IgD-negative memory B cell (primary cell): Measurements from ENCODE around the gene CSRP3. TPM values are rescaled to one million over a fixed set of nuclear protein-coding genes. Genes with fewer than 3 reads are reported as not detected.
A peak's percentile ranks its signal among the peaks of the same experiment; 100 is the strongest.

Experiments used
- H3K27ac Mint-ChIP-seq, 3 donors: one replicate each; pipeline ENCODE4 v1.8.0; 2020 to 2022; ENCODE audit warnings: mild to moderate bottlenecking in 3 of 3, mixed read lengths in 3 of 3, moderate library complexity in 1 of 3
- H3K27me3 Mint-ChIP-seq: one replicate; pipeline ENCODE4 v1.8.0; 2021; ENCODE audit warnings: mixed read lengths
- H3K36me3 Mint-ChIP-seq: one replicate; pipeline ENCODE4 v1.8.0; 2020; ENCODE audit warnings: mild to moderate bottlenecking, mixed read lengths
- H3K4me1 Mint-ChIP-seq, 3 donors: one replicate each; pipeline ENCODE4 v1.8.0; 2020 to 2022; ENCODE audit warnings: mixed read lengths in 3 of 3, mild to moderate bottlenecking in 1 of 3
- H3K4me3 Mint-ChIP-seq, 4 donors: one replicate each; pipeline ENCODE4 v1.8.0; 2020 to 2022; ENCODE audit warnings: mild to moderate bottlenecking in 4 of 4, mixed read lengths in 4 of 4, moderate library complexity in 3 of 4
- H3K9me3 Mint-ChIP-seq, 3 donors: one replicate each; pipeline ENCODE4 v1.8.0; 2020 to 2021; ENCODE audit warnings: mixed read lengths in 3 of 3, mild to moderate bottlenecking in 1 of 3
- polyA plus RNA-seq: library from polyadenylated mRNA; unstranded; fragments of 300-500 nt; fragmentation: Illumina TruSeq; gene quantifications from one replicate; pipeline ENCODE4 v1.2.3, GENCODE V29; 2021

Gene CSRP3
- polyA plus RNA-seq, 1 donor from 2014 or later = not detected

GRCh38 chr11:19209617-19210370 lies 8.0 kb upstream of the CSRP3 start:
- Mint-ChIP-seq H3K4me3 (no peak overlapping the region), H3K27me3 (peaks cover 18% of the 10 kb centered on the region), H3K4me1 (no peaks in the 10 kb centered on the region), H3K9me3 (no peaks in the 10 kb centered on the region), H3K27ac (no peak overlapping the region), H3K36me3 (peaks cover 3% of the 10 kb centered on the region)

GRCh38 chr11:19208959-19209546 lies 7.3 kb upstream of the CSRP3 start:
- H3K27ac Mint-ChIP-seq = peak overlapping the region in 1 of 3 donors; percentile 2
- no peaks in the 10 kb centered on the region for H3K4me1 Mint-ChIP-seq
- H3K36me3 Mint-ChIP-seq = peaks cover 3% of the 10 kb centered on the region
- H3K9me3 Mint-ChIP-seq = no peaks in the 10 kb centered on the region
- no peak overlapping the region for H3K4me3 Mint-ChIP-seq
- H3K27me3 Mint-ChIP-seq = peaks cover 16% of the 10 kb centered on the region

- no peaks in the 10 kb centered on the region for H3K4me1 Mint-ChIP-seq
- no peak overlapping the region for H3K27ac Mint-ChIP-seq
- H3K9me3 Mint-ChIP-seq = no peaks in the 10 kb centered on the region
- H3K4me3 Mint-ChIP-seq = no peak overlapping the region
- peaks cover 3% of the 10 kb centered on the region for H3K36me3 Mint-ChIP-seq
- peaks cover 16% of the 10 kb centered on the region for H3K27me3 Mint-ChIP-seq
Observed at GRCh38 chr11:19208181-19208580, 6.4 kb upstream of the CSRP3 start.

- H3K27me3 Mint-ChIP-seq = peaks cover 11% of the 10 kb centered on the region
- H3K27ac Mint-ChIP-seq = no peak overlapping the region
- no peaks in the 10 kb centered on the region for H3K9me3 Mint-ChIP-seq
- no peak overlapping the region for H3K4me3 Mint-ChIP-seq
- H3K4me1 Mint-ChIP-seq = no peaks in the 10 kb centered on the region
- H3K36me3 Mint-ChIP-seq = peaks cover 5% of the 10 kb centered on the region
Observed at GRCh38 chr11:19204836-19205235, 3.1 kb upstream of the CSRP3 start.

GRCh38 chr11:19200410-19201201 lies 1.2 kb downstream of the CSRP3 start:
- H3K9me3 Mint-ChIP-seq = no peaks in the 10 kb centered on the region
- peak overlapping the region in 1 of 3 donors; percentile 60 for H3K27ac Mint-ChIP-seq
- H3K36me3 Mint-ChIP-seq = peaks cover 2% of the 10 kb centered on the region

GRCh38 chr11:19199771-19200170 lies 2.0 kb downstream of the CSRP3 start:
- Mint-ChIP-seq H3K27ac (no peak overlapping the region), H3K4me1 (no peaks in the 10 kb centered on the region), H3K36me3 (peaks cover 2% of the 10 kb centered on the region), H3K4me3 (no peak overlapping the region), H3K27me3 (no peaks in the 10 kb centered on the region), H3K9me3 (no peaks in the 10 kb centered on the region)

More at GRCh38 chr11:19200410-19201201, 1.2 kb downstream of the CSRP3 start:
- H3K4me3 Mint-ChIP-seq = no peak overlapping the region
- no peaks in the 10 kb centered on the region for H3K27me3 Mint-ChIP-seq
- H3K4me1 Mint-ChIP-seq = no peaks in the 10 kb centered on the region

- Mint-ChIP-seq H3K4me1 (no peaks in the 10 kb centered on the region), H3K27ac (no peak overlapping the region), H3K36me3 (peaks cover 2% of the 10 kb centered on the region), H3K4me3 (no peak overlapping the region), H3K27me3 (no peaks in the 10 kb centered on the region), H3K9me3 (no peaks in the 10 kb centered on the region)
Observed at GRCh38 chr11:19199048-19199447, 2.7 kb downstream of the CSRP3 start.

- Mint-ChIP-seq H3K9me3 (no peaks in the 10 kb centered on the region), H3K4me1 (no peaks in the 10 kb centered on the region), H3K36me3 (no peaks in the 10 kb centered on the region), H3K27ac (no peak overlapping the region), H3K27me3 (no peaks in the 10 kb centered on the region), H3K4me3 (no peak overlapping the region)
Observed at GRCh38 chr11:19196432-19196831, 5.4 kb downstream of the CSRP3 start.

- Mint-ChIP-seq H3K27ac (no peak overlapping the region), H3K9me3 (no peaks in the 10 kb centered on the region), H3K27me3 (no peaks in the 10 kb centered on the region), H3K4me3 (no peak overlapping the region), H3K4me1 (no peaks in the 10 kb centered on the region), H3K36me3 (no peaks in the 10 kb centered on the region)
Observed at GRCh38 chr11:19194620-19195308, 7.0 kb downstream of the CSRP3 start.

GRCh38 chr11:19193916-19194315 lies 7.9 kb downstream of the CSRP3 start:
- H3K36me3 Mint-ChIP-seq = no peaks in the 10 kb centered on the region
- H3K27me3 Mint-ChIP-seq = no peaks in the 10 kb centered on the region
- H3K9me3 Mint-ChIP-seq = no peaks in the 10 kb centered on the region
- no peak overlapping the region for H3K4me3 Mint-ChIP-seq
- no peaks in the 10 kb centered on the region for H3K4me1 Mint-ChIP-seq
- no peak overlapping the region for H3K27ac Mint-ChIP-seq

GRCh38 chr11:19191530-19192169 lies 10.1 kb downstream of the CSRP3 start:
- Mint-ChIP-seq H3K36me3 (peaks cover 4% of the 10 kb centered on the region), H3K27me3 (no peaks in the 10 kb centered on the region), H3K4me1 (no peaks in the 10 kb centered on the region), H3K9me3 (peaks cover 0 to 2% (median 0%) of the 10 kb centered on the region in 3 donors), H3K4me3 (no peak overlapping the region), H3K27ac (no peak overlapping the region)

- peaks cover 0 to 2% (median 0%) of the 10 kb centered on the region in 3 donors for H3K9me3 Mint-ChIP-seq
- H3K27ac Mint-ChIP-seq = peak overlapping the region in 1 of 3 donors; percentile 56
- H3K36me3 Mint-ChIP-seq = peaks cover 6% of the 10 kb centered on the region
Observed at GRCh38 chr11:19187833-19188258, 13.9 kb downstream of the CSRP3 start.

GRCh38 chr11:19187114-19187832 lies 14.5 kb downstream of the CSRP3 start:
- Mint-ChIP-seq H3K4me1 (no peaks in the 10 kb centered on the region), H3K9me3 (peaks cover 0 to 2% (median 0%) of the 10 kb centered on the region in 3 donors), H3K4me3 (no peak overlapping the region), H3K27me3 (no peaks in the 10 kb centered on the region), H3K36me3 (peaks cover 6% of the 10 kb centered on the region), H3K27ac (no peak overlapping the region)

More at GRCh38 chr11:19187833-19188258, 13.9 kb downstream of the CSRP3 start:
- Mint-ChIP-seq H3K4me3 (no peak overlapping the region), H3K4me1 (no peaks in the 10 kb centered on the region), H3K27me3 (no peaks in the 10 kb centered on the region)

GRCh38 chr11:19185516-19186052 lies 16.2 kb downstream of the CSRP3 start:
- Mint-ChIP-seq H3K4me3 (no peak overlapping the region), H3K9me3 (peaks cover 0 to 2% (median 0%) of the 10 kb centered on the region in 3 donors), H3K4me1 (no peaks in the 10 kb centered on the region), H3K36me3 (peaks cover 6% of the 10 kb centered on the region), H3K27me3 (no peaks in the 10 kb centered on the region), H3K27ac (no peak overlapping the region)
